C4-2B (cell line): ENCODE measurements around the gene GAP43.

Experiments used
- H3K27ac ChIP-seq: fragments of 450-650 bp; 2 replicates; pipeline ENCODE4 v1.5.1; 2017
- CTCF ChIP-seq: fragments of 450-650 bp; conservative IDR thresholded peaks from 2 replicates; pipeline ENCODE4 v1.5.1; 2017; ENCODE audit warnings: mild to moderate bottlenecking
- ZFX ChIP-seq: fragments of 450-650 bp; IDR thresholded peaks from 2 replicates; pipeline ENCODE4 v1.6.1; 2017

GAP43 gene

GRCh38 chr3:115676336-115676735, 53.0 kb downstream of the GAP43 start:
- H3K27ac ChIP-seq = no peak overlapping the region
- TF ChIP-seq ZFX (no peak), CTCF (no peak)

GRCh38 chr3:115680803-115681345, 57.6 kb downstream of the GAP43 start:
- no peak overlapping the region for H3K27ac ChIP-seq
- TF ChIP-seq ZFX (no peak), CTCF (no peak)

- no peak overlapping the region for H3K27ac ChIP-seq
- TF ChIP-seq CTCF = no peak
- TF ChIP-seq ZFX = no peak
These were observed 58.4 kb downstream of the GAP43 start for GRCh38 chr3:115681736-115682135.

GRCh38 chr3:115683305-115683704, 60.0 kb downstream of the GAP43 start:
- no peak for TF ChIP-seq ZFX
- no peak for TF ChIP-seq CTCF
- no peak overlapping the region for H3K27ac ChIP-seq

GRCh38 chr3:115683773-115684172, 60.5 kb downstream of the GAP43 start:
- no peak overlapping the region for H3K27ac ChIP-seq
- TF ChIP-seq ZFX = no peak

- TF ChIP-seq CTCF (no peak), ZFX (no peak)
- H3K27ac ChIP-seq = no peak overlapping the region
These were observed 61.8 kb downstream of the GAP43 start for GRCh38 chr3:115685097-115685496.

GRCh38 chr3:115687721-115688120, 64.4 kb downstream of the GAP43 start:
- H3K27ac ChIP-seq = no peak overlapping the region

More at GRCh38 chr3:115687721-115688120, 64.4 kb downstream of the GAP43 start:
- no peak for TF ChIP-seq CTCF
- TF ChIP-seq ZFX = no peak
